DMS153 treated with DMSO at 0.1 percent for 48 hours (cell line): ENCODE results near the gene PFKP.
"Not testable (repeated sequence)": the region's sequence is repeated elsewhere in the genome, so short reads cannot be mapped to it uniquely, and the experiment has no call there.

Source experiments
- DNase-seq: peaks from one replicate; lab custom pipeline; 2025; ENCODE audit not compliant: unreplicated experiment; lab: John Stamatoyannopoulos, UW

The PFKP gene

DNA sequence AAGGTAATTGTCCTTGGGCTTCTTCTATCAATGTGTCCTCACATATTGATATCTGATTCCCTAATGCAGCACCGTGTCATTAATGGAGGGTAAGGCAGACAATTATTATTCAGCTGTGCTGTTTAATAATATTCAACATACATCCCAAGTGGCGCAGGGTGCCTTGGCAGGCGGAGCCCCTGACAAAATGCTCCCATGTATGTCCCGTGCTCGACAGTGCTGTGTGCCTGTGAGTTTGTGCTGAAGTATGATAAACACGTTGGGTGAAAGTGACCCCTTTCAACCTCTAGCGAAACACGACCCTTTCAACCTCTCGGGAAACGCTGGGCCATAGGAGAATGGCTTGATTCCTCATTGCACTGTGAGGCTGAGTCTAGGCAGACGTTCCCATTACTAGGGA is 31.3 kb downstream of the PFKP start:
- DNase-seq, result no peak

DNA sequence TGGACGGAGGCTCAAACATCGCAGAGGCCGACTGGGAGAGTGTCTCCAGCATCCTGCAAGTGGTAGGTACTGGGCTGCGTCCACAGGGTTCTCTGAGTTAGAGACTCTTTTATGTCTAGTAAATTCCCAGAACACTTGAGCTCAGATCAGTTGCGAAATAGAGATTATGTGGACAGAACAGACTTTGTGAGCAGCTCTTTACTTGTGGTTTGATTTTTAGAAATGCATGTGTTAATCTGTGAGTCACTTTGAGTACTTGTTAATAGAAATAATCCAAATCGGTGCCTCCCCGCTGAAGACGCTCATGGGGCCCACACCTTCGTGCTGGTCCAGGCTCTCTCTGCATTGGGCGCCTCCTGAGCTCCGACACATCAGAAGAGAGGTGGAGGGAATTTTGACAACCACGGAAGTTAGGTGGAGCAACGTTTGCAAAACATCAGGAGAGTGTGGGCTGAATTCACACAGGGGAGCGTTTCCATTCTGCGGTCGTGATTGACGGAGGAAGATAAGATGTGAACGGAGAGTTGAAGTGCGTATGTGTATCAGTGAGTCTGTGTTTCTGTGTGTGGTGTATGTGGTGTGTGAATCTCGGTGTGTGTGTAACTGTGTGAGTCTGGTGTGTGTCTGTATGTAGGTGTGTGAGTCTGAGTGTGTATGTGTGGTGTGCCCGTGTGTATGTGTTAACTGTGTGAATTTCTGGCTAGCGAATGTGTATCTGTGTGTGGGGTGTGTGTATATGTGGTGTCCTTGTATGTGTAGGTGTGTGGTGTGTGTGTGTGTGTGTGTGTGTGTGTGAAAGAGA is 32.1 kb downstream of the PFKP start:
- DNase-seq, result no peak

DNA sequence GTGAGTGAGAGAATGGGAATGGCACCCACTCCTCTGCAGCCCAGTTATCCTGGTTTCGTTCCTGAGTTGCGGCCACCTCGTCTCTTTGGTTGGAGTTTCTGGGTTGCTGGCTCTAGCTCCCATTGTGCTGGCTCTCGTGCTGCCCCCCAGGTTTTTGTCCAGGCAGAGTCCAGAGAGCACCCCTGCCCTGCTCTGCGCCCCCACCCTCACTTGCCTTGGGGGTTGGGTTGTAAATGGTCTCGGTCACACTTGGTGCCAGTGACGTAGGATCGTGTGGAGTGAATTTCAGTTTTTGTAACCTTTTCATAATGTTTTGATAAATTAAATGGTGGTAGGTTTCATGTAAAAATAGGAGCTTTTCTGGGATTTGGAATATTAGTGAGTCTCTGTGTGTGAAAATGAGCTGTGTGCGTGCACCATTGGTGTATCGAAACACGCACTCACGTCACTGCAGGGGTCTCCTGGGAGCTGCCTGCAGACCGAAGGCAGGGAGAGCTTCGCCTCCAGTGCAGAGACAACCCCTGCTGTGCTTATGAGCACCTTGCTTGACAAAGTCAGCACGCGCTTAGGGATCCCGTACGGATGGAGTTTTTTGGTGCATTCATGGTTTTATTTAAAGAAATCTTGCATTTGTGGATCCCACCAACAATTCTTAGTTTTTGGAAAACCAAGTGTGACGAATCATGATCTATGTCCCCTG is 32.9 kb downstream of the PFKP start:
- DNase-seq, result no peak

DNA sequence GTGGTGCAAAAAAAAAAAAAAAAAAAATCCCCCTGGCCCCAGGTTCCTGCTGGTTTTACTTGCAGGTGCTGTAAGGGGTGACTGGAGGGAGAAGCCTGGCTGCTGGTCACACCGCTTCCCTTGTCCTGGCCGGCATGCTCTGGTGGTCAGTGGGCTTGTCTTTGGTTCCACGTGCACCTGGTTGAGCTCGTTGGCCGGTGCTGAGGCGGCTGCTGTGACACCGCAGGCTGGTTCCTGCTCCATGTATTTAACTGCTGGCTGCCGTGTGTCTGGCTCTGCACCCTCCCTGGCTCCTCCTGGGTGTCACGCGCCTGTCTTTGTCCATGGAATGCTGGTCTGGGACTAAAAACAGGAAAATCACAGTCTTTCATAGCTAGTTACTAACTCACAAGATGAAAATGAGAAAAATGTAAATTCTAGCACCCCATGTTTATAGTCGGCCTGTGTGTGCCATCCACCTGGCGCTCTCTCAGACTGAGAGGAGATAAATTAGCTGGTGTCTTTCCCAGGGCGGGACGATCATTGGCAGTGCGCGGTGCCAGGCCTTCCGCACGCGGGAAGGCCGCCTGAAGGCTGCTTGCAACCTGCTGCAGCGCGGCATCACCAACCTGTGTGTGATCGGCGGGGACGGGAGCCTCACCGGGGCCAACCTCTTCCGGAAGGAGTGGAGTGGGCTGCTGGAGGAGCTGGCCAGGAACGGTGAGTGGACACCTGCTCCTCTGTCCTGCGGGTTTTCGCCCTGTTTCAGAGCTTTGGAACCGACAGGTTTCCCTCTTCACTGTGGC is 33.7 kb downstream of the PFKP start:
- no peak for DNase-seq

DNA sequence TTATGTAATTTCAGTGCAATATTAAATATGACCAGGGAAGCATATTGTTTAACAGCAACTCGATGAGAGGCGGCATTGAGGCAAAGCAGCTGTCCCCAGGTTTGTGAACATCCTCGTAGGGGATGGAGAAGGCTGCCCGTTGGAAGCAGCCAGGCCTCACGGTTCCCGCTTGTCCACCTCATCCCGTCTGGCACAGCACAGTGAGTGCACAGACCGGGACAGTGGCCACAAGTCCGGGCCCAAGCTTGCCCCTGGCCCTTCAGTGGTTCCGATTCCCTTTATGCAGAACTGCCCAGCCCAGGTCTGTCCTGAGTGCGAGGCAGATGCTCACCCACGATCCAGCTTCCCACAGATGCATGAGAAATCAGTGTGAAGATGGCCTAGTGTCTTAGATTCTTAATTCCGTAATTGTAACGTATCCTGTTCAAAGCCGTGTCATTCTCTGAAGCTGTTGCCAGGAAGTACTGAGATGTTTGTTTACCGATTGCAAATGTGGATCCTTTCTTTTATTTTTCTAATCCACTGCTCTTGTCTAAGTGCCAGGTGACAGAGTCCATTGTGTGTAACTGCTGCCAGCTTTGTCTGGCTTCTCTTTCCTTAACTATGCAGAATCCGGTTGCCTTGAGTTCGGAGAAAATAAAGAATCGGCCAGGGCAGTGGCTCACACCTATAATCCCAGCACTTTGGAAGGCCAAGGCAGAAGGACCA is 35.5 kb downstream of the PFKP start:
- peak; percentile 1 for DNase-seq

DNA sequence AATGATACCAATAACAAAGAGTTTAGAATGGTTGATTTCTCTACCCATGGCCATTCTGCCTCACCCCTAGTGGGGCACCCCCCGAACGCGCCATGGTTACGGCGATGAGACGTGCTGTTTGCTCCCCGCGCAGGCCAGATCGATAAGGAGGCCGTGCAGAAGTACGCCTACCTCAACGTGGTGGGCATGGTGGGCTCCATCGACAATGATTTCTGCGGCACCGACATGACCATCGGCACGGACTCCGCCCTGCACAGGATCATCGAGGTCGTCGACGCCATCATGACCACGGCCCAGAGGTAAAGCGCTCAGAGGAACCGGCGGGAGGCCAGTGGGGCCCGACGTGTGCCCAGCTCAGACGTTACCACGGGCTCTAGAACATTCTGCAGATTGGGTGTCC is 36.3 kb downstream of the PFKP start:
- DNase-seq, result no peak

DNA sequence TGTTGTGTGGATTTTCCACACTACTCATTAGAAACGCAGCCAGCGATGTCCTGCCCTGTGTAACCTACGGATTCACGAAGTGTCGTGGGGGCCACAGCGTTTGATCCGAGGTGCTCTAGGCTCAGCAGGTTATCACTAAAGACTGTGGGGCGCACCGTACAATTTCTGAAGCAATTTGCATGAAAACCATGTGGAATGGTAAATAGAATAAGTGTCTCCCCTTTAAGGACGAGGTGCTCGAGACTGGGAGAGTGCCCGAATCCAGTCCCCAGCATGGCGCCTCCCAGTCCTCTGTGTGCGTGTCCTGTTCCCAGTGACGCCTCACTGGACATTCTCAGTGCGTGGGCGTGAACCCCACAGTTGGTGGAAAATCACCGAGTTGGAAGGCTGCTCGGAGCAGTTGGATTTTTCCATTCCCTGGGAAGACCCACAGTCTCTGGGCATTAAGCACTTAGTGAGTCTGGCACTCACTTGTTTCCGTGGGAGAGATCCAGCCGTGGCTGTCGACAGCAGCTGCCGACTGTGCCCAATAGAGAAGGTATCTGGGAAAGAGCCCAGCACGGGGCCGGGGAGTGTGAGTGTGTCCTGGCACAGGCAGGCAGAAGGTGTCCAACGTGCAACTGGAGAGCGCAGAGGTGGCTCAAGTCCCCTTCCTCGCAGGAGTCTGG is 37.0 kb downstream of the PFKP start:
- DNase-seq, result no peak

DNA sequence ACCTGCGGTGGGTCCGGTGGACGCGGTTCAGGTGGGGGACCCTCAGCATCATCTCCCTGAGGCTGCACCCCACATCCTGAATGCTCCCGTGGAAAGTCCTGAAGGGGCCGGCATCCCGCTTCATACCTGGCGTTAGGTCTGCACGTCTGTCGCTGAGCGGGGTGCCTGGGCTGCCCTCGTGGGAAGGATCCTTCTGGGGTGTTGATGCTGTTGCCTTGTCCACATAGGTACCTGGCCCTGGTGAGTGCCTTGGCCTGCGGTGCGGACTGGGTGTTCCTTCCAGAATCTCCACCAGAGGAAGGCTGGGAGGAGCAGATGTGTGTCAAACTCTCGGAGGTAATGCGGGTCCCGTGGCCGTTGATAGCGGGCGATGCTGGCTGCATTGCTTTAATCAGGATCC is 37.8 kb downstream of the PFKP start:
- DNase-seq, result no peak

DNA sequence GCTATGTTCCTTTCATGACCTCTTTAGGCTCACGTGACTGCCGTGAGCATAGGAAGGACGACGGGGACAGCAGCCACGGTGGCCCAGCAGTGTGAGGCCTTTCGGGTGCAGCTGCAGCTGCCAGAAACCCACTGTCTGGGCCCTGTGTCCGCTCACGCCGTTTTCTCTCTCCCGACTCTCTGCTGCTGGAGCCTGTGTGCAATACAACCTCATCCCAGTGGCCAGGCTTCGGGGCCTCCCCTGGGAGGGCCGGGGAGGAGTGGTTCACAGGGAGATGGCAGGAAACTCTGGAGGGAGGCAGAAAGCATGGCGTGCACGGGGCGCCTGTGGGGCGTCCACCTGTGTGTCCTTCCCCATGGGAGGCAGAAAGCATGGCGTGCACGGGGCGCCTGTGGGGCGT is 38.6 kb downstream of the PFKP start:
- DNase-seq, result no peak

DNA sequence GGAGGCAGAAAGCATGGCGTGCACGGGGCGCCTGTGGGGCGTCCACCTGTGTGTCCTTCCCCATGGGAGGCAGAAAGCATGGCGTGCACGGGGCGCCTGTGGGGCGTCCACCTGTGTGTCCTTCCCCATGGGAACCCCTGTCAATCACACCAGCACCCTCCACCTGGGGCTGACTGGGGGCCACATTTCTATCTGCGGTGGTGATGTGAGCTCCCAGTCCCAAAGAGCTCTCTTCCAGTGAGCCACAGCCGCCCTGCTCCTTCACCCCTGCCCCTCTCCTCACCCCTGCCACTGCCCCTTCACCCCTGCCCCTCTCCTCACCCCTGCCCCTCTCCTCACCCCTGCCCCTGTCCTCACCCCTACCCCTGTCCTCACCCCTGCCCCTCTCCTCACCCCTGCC is 39.0 kb downstream of the PFKP start:
- not testable (repeated sequence) for DNase-seq

DNA sequence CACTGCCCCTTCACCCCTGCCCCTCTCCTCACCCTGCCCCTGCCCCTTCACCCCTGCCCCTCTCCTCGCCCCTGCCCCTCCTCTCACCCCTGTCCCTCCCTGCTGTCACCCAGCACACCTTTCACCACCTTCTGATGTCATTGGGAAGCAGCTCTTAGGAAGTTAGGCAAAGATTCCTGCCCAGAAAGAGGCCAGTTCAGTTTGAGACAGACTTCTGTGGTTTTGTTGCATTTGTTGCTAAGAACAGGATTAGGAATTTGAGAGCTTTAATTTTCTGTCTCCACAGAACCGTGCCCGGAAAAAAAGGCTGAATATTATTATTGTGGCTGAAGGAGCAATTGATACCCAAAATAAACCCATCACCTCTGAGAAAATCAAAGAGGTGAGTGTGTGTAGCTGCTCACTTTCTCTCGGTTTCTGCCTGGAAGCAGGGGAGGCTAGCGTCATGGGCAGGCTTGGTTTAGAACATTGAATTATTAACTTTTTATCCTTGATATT is 39.6 kb downstream of the PFKP start:
- DNase-seq, result no peak

DNA sequence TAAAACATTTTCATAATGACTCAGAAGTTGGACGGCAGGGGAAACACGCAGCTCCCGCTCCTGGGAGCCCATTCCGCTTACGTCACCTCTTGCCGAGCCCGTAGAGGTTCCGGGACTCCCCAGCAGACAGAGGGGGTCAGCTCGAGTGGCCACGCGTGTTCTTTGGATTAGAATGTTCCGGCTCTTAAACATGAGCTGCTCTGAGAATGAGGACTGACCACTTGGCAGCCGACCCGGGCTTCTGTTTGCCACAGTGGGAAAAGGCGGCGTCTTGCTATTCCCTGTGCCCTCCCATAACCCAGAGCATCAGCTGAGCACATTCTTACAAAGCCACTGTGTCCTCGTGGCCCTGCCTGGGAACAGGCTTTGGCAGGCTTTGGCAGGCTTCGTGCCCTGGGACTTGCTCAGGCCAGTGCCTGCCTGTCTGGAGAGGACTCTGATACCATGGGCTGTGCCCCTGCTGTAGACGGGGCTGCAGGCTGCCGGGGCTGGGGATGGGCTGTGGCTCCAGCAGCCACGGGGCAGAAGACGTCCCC is 40.1 kb downstream of the PFKP start:
- DNase-seq, result no peak

DNA sequence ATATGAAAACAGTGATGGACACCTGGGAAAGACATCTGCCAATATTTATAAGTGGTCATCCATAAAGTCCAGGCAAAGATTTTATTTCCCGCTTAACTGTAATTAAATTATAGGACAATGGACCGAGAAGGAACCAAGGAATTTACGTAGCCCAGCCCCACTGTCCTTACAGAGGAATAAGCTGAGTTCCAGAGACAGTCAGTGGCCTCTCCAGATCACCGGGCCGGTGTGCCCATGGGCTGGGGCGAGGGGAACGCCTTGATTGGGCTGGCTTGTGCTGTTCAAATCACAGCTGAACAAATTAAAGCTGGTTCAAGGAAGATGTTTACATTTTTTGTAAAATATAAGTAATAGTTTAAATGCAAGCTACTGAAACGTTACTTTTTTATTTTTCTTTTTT is 40.7 kb downstream of the PFKP start:
- DNase-seq, result no peak

DNA sequence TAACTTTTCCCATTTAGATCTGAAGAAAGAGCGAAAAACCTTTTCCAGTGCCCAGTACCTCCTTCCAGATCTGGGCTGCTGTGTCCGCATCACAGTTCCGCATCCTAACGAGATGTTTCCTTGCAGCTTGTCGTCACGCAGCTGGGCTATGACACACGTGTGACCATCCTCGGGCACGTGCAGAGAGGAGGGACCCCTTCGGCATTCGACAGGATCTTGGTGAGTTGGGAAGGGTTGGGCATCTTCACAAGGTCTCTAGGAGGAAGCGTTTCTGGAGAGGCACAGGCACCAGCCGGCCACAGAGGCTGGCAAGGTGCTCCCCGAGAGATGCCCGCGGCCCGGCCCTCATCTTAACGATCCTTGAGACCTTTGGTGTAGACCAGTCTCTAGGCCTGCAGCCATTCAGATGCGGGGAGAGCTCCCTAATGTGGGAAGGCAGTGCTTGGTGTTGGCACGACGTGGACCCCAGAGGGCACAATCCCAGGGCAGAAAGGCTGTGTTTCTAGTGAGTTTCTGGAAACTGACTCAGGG is 41.3 kb downstream of the PFKP start:
- DNase-seq, result no peak

DNA sequence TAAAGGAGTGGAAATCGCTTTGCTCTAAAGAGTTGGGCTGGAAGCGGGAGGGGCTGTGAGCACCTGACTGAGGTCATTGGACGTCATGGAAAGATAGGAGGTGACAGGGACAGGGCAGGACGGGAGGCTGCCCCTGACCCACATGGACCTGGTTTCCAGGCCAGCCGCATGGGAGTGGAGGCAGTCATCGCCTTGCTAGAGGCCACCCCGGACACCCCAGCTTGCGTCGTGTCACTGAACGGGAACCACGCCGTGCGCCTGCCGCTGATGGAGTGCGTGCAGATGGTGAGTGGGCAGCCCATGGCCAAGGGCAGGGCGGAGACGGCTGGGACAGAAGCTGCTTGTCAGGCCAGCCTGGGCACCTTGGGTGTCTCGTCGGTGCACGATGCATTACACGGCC is 41.8 kb downstream of the PFKP start:
- DNase-seq, result no peak

DNA sequence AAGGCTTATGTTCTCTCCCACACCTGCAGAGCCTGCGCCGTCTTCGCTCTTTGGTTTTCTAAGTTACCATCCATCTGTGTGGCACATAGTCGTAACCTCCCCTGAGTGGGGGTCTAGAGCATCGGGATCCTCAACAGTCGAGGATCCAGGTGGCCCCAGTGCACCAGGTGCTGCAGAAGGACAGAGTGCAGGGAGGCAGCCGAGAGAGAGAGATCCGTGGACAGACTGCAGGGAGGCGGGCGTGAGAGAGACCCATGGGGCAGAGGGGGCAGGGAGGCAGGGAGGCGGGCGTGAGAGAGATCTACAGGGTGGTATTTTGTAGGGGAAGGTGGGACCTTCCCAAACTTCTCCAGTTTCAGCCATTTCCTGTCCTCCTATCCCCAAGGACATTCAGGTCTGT is 42.3 kb downstream of the PFKP start:
- no peak for DNase-seq

DNA sequence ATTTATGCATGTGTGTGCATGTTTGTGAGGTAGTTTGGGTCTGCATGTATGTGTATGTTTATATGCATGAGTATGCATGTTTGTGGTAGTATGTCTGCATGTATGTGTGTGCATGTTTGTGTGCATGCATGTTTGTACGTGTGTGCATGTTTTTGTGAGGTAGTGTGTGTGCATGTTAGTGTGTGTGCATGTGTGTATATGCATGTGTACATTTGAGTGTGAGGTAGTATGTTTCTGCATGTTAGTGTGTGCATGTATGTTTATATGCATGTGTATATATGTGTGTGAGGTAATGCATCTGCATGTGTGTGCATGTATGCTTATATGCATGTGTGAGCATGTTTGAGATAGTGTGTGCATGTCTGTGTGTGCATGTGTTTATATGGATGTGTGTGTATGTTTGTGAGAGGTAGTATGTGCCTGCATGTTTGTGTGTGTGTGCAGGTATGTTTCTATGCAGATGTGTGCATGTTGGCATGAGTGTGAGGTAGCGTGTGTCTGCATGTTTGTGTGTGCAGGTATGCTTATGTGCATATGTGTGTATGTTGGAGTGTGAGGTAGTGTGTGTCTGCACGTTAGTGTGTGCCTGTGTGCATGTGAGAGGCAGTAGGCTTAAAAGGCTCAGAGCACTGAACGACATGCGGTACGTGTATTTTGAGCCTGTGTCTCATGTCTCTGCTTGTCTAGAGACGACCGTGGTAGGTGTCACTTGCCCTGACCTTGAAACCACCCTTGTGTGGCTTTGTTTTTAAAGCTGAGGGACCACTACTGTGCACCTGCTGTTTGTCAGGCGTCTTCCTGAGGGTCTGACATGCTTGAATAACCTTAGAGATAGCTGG is 43.7 kb downstream of the PFKP start:
- no peak for DNase-seq

DNA sequence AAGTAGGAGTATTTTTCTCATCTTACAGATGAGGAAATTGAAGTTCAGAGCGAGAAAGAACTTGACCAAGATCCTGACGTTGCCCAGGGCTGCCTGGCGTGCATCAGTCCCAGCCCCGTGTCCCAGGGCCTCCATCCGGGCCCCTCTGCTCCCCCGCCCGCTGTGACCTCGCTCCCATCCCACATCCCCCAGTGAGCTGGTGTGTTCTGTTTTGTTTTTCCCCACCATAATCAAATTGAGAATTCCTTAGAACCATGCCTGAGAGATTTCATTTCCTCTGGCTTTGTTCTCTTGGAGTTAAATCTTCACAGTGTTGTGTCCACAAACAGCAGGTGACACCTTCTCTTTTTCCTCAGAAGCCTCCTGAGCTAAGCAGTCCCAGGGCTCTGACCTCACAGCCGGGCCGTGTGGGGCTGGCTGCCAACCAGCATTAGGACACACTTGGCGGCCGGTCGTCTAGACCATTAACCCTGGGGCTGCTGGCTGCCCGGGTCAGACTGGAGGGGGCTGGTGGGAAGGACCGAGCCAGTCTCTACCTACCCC is 44.3 kb downstream of the PFKP start:
- no peak for DNase-seq

DNA sequence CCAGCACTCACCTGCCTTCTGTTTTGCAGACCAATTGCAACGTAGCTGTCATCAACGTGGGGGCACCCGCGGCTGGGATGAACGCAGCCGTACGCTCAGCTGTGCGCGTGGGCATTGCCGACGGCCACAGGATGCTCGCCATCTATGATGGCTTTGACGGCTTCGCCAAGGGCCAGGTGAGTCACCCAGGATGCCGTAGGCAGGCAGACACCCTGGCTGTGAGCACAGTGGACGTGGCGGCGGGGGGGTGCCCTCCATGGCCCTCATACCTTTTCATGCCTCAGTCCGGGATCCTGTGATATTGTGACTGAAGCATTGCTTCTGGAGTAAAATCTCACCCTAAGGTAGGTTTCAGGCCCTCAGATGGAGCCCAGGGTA is 46.0 kb downstream of the PFKP start:
- DNase-seq, result no peak
